ENCODE measurements around the gene TBCK.

The TBCK gene

DNA sequence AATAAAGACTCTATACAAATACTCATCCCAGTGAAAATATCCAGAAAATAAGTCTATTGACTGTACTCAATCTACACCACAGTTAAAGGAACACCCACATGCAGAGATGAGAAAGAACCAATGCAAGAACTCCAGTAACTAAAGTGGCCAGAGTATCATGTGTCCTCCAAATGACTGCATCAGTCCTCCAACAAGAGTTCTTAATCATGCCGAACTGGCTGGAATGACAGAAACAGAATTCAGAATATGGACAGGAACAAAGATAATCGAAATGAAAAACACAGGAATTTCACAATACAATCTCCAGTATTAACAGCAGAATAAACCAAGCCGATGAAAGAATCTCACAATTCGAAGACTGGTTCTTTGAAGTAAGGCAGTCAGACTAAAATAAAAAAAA lies 210.3 kb downstream of the TBCK start:
- no peak for DNase-seq

DNA sequence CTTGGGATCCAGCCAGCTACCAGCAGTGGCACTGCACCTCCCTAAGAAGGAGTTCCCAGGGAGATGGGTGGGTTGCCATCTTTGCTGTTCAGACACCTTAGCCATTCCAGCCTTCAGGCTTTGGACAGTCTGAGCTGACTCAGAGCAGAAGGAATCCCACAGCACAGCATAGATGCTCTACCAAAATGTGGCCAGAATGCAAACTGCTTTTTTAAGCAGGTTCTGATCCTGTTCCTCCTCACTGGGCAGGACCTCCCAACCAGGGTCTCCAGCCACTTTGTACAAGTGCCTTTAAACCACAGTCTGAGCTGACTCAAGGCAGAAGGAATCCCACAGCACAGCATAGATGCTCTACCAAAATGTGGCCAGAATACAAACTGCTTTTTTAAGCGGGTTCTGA lies 211.7 kb downstream of the TBCK start:
- DNase-seq: no peak

DNA sequence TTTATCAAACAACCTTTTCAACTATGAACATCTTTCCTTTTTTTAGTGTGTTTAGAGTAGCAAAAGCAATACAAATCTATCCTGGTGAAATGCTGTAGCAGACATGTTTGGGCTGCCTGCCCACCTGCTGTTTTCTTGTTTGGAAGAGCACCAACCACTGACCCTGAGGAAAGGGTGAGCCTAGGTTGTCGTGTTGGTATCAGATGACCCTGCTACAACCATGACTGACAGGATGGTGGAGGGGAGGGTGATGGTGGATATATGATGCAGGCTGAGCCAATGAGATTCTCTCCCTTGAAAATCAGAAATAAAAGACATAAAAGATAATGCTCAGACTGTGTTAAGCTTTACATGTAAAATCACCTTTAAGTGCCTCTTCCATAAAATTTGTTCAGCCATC lies 219.6 kb downstream of the TBCK start:
- no peak for DNase-seq

DNA sequence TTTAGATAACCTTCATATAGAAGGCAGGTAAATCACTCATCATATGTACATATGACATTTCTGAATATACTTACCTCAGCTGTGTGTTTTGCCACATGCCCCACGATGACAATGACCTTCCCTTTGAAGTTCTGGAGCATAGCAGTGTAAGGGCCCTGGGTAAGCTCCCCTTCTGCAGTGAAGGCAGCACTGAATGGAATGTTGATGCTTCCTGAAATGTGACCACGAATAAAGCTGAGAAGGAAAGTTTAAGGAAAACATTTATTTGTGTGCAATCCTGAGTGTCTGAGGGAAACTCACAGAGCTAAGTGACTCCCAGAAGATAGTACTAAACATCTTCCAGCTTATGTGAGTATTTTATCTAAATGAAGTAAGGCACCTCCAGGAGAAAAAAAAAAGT lies 220.6 kb downstream of the TBCK start:
- DNase-seq: no peak

DNA sequence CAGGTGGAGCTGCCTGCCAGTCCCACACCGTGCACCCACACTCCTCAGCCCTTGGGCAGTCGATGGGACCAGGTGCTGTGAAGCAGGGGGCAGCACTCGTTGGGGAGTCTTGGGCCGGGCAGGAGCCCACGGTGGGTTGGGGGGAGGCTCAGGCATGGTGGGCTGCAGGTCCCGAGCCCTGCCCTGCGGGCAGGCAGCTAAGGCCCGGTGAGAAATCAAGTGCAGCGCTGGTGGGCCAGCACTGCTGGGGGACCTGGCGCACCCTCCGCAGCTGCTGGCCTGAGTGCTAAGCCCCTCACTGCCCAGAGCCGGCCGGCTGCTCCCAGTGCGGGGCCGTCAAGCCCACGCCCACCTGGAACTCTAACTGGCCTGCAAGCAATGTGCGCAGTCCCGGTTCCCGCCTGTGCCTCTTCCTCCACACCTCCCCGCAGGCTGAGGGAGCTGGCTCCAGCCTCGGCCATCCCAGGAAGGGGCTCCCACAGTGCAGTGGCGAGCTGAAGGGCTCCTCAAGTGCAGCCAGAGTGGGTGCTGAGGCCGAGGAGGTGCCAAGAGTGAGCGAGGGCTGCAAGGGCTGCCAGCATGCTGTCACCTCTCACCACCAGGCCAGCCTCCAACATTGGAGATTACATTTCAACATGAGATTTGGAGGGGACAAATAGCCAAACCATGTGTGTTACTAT lies 223.5 kb downstream of the TBCK start:
- no peak for DNase-seq

DNA sequence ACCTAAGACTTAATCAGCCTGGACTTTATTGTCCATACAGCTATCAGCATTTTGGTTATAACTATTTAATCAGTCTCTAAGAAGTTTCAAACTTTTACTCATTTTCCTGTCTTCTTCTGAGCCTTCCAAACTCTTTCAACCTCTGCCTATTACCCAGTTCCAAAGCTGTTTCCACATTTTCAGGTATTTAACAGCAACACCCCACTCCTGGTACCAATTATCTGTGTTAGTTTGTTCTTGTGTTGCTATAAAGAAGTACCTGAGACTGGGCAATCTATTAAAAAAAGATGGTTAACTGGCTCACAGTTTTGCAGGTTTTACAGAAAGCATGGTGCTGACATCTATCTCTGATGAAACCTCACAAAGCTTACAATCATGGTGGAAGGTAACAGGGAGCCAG lies 225.2 kb downstream of the TBCK start:
- no peak for DNase-seq

DNA sequence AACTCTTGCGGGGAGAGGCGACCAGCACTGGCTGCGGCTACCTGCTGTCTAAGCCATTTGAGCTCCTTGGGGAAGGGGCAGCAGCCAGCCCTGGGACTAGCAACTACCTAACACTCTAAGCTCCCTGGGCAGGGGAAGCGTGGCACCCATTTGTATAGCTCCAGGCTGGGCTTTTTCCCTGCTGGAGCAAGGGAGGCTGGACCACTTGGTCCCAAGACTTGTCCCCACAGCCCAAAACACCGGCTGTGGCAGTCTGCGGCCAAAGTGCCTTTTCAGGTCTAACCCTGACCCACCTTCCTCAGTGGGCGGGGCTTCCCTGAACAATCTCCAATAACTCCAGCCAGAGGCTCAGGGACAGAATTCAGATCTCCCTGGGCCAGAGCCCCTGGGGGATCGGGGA lies 232.9 kb downstream of the TBCK start:
- no peak for DNase-seq

DNA sequence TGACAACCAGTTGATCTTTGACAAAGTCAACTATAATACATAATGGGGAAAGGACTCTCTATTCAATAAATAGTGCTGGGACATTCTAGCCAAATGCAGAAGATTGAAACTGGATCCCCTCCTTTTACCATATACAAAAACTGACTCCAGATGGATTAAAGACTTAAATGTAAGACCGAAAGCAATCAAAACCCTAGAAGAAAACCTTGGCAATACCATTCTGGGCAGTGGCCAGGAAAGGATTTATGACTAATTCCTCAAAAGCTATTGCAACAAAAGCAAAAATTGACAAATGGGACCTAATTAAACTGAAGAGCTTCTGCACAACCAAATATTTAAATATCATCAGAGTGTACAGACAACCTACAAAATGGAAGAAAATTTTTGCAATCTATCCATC lies 235.6 kb downstream of the TBCK start:
- DNase-seq: no peak

DNA sequence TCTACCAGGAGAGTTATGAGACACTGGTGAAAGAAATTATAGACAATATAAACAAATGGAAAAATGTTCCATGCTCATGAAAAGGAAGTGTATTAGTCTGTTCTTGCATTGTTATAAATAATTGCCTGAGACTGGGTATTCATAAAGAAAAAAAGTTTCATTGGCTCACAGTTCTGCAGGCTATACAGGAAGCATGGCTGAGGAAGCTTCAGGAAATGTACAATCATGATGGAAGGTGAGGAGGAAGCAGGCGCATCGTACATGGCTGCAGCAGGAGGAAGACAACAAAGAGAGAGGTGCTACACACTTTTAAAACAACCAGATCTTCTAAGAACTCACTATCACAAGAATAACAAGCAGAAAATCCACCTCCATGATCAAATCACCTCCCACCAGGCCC lies 236.4 kb downstream of the TBCK start:
- no peak for DNase-seq

DNA sequence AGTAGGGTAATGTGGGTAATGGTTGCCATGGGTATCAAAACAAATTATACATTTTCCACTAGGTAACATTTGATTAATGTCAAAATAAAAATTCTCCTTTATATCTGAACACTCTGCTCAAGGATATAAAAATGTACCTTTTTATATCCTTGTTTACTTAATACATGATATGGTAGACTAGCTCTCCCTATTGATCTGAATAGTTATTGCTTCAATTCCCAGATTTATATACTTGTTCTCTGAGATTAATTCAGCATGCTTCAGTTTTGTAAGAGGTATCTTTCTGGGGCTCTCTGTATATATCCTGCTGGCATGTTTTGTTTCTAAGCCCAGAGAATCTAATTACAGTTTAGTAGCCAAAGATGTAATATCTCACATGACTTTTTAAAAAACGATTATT lies 251.0 kb downstream of the TBCK start:
- DNase-seq: no peak

DNA sequence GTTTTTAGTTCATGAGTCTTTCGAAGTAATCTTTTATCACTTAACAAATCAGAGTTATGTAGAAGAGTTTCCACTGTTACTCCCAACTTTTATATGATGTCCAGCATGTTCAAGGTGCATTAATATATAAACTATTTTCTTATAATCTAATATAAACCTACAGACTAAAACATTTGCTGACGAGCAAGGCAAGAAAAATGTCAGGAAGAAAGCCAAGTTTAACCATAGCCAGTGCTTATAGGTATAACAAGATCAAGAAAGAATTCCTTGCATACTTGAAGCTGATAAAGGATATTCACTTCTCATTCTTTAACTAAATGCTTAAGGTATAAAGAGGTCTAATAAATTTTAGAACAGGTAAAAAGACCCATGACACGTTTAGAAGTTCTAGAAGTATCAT lies 253.0 kb downstream of the TBCK start:
- no peak for DNase-seq

DNA sequence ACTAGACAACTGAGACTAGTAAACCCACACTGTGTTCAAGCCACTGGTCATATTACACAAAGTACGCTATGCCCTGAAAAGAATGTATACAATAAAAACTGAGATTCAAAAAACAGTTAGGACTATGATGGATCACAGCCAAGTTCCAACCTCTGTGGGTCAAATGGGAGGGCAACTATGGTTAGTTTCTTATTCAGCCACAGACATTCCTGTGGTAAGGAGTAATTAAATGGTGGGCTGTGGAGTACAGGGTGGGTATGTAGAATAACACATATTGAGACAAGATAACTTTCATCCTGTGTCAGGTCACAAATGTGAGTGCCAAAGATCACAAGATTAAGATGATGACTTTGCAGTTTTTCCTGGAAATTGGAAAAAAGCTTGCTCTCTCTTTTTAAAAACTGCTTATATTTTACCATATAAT lies 253.5 kb downstream of the TBCK start:
- no peak for DNase-seq

DNA sequence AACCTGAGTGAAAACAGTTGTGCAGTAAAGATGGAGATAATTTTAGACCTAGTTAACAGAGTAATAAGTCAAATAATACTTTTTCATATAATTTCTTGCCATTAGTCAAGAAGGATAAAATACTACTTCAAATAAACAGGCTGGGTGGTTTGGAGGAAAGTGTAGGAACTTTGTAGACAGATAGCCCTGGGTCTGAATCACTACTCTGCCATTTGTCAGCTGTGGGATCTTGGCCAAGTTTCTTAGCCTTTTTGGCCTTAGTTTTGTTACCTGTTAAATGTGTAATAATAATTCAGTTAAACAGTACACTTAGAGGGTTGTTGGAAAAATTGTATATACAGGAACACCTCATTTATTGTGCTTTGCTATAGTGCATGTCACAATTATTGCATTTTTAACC lies 257.1 kb downstream of the TBCK start:
- no peak for DNase-seq

DNA sequence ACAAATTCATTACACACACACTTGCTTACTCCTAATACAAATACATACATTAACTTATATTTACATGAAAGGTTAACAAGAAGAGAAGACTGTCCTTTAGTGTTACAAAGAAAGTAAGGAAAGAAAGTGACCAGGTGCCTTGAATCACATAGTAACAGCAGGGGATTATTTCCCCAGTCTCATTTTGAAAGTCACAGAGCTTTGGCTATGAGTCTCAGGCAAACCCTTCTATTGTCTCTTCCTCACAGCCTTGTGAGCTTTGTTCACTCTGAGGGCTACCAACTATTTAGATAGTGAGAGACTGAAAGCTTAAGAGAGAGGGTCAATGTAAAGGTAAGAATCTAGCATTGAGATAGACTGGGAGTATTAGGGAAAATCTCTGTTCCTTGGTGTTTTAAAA lies 259.1 kb downstream of the TBCK start:
- no peak for DNase-seq

DNA sequence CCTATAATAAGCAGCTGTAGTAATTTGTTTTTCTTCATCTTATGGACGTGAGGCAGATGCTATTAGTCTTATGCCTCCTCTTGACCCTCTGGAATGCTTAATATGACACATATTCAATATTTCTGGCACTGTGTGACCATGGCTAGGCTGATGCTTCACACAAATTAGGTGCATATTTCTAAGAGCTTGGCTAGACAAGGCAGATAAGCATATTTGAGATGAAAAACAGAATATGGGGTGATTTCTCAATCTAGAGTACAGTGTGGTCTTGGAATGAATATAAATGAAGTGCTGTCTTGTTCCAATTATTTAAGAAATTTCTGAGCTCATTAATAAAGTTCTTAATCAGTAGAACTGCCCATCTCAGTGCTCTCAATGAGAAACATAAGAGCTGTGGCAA lies 264.5 kb downstream of the TBCK start:
- DNase-seq: no peak

DNA sequence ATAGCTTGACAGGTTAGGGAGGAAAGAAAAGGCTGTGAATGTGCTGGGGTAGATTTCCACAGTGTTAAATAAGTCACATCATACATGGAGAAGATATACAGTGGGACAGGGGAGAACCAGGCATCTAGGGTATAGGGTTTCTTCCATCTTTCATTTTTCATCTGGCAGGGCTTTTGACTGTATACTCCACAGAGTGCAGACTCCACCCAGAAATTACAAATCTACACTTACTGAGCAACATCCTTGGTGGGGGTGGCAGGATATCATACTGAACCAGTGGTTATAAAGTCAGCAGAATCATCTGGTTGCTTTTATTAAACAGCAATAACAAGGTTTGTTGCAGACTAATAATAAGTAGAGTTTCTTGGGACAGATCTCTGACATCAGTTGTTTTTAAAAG lies 266.5 kb downstream of the TBCK start:
- no peak for DNase-seq

DNA sequence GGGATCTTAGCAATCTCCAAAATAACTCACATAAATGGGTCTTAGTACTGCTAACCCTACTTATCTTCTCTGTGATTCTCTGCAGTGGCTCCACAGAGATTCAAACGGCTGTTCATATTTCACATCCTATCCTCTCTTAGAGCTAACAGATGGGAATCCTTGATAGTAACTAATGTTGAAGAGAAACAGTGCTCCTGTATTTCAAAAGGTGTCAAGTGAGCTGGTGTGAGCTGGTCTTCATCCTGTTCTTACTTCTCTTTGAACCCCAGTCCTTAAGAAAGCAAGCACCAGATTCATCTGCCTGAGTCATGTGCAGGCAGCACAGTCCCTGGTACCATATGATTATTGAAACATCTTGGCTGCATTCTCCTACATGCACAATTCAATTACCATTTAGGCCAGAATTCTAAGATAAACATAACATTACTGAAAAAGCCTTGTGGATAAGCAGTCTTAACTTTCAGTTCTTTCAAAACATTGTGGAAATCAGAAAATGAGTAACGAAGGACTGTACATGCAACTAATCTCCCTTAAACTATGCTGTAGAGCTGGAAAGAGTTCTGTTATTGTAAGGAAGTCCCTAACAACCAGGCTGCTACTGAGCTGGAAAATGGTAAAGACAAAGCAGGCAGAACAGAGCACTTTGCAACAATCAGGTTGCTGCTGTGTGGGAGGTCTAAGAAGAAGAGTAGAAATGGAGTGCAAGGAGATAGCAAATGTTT lies 267.6 kb downstream of the TBCK start:
- no peak for DNase-seq

DNA sequence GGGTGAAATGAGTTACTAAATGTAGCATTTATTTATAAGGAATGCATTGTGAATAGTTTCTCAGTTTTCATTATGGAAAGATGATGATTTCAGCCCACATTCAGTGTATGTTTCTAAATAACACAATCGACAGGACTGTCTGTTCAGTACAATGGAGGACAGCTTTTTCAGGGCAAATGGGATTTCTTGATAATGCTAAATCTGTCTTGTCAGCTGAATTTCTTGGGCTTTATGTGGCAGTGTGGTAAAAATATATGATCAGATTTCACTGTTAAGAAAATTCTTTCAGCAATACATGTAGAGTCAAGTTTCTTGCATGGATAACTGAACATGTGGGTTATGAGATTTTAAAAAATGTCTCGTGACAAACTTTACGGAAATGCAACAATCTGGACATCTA lies 269.9 kb downstream of the TBCK start:
- no peak for DNase-seq

DNA sequence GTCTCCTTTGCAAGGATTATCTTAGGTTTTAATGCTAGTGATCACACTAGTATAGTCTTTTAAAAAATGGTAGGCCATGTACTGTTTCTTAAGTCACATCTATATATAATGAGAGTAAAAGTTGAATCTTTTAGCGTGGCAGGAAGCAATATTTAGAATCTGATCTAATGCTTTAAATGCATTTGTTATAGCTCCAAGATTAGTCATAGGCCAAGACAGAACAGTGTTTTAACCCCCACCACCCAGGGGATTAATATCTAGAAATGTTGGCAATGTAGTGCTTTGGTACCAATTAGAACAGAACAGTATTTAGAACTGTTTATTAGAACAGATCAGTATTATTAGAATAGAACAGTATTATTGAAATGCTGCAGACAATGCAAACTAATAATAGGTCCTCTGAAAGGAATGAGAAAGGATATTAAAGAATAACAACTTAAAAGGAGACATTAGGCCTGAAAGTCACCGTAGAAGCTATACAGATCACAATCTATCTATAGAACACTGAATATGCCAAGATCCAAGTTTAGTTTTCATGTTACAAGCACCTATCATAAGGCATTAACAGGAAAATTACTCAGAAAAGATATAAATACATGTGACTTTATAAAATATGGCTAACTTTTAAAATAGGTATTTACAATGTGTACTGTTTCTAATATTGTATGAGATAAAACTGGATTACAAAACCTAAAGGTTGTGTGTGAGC lies 274.6 kb downstream of the TBCK start:
- DNase-seq: no peak

DNA sequence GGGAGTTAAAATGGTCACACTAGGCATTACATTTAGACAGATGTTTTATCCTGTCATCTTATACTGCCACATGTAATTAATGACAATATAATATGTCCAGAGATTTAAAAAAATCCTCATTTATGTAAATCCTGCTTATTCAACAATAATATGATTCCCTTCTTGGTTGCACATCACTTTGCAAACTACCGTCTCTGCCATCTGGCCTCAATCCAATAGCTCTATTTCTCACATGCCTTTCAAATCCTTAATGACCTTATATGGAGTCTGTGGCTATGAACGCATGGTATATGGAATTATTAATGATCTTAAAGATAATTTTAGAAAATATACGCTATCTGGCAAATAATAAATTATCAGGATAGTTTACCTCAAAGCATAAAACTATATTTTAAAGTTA lies 276.2 kb downstream of the TBCK start:
- DNase-seq: no peak

DNA sequence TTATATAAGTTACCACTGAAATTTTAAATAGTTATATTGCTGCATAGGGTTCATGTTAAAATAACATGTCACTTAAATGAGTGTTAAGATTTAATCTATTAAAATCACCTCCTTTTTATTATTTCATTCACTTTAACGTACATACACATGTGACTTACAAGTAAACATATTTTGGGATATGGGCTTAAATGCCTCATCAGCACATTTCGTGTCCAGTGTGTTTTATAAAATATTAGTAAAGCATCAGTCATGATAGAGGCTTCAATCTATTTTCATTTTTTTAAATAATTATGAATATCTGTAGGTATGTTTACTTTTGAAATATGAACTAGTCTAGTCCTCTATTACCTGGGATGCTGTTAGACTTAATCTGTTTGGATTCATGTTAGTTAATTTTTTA lies 277.1 kb downstream of the TBCK start:
- no peak for DNase-seq

DNA sequence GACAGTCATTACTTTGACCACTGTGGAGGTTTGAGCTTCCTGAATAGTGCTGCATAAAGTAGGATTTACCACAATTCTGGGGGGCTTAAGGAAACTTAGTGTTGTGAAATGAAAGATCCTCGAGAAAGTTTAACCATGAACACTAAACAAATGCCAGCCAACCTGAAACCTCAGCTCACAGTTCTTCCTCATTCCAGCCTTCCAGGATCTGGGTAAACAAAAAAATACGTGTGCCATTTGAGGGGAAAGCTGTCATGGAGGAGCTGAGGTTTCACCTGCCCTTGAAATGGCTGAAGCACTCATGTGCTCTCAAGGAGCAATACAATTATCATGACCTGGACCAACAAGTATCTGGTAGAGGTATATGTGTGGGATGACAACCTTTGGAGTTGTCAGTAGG lies 278.0 kb downstream of the TBCK start:
- no peak for DNase-seq

DNA sequence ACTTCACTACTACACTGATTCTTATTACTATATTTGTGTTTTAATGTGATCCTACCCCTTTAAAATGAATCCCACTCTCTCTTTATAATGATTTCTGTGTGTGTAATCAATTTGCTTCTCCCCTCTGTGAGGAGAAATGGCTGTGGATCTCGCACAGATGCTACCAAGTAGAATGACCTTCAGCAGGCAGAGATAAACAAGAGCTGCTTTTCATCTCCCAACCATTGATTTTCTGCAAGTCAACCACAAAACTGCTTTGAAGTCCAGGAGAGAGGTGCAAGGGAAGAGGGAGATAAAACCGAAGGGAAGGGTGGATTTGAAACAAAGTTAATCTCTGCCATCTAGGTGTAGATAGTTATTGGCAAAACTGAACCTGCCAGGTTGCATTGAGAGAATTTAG lies 279.2 kb downstream of the TBCK start:
- DNase-seq: no peak

DNA sequence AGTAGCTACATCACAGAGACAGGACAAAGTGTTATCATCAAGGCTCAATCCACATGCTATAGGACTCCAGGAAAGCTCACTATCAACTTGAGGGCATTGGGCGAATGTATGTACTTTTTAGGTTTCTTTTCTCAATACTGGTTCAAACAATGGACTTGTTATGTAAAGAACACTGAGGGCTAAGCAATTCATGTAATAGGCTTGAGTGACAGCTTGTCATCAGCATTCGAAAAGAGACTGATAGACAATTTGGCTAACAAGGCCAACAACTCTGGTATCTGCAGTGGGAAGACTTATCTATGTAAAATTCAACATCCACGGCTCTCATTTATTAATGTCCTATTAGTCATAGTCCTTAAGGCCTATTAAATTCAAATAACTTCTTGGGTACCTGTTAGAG lies 279.7 kb downstream of the TBCK start:
- DNase-seq: no peak

Data from Kasumi-1 (cell line).